K562 (cell line): ENCODE measurements around the gene HIPK2. TPM values are rescaled to one million over a fixed set of nuclear protein-coding genes. Genes with fewer than 3 reads are reported as not detected.

Source experiments
- ATAC-seq: fragments of 200-7000 bp; cut with Tn5 transposase; 3 replicates; pipeline ENCODE4 v1.9.1; 2020; ENCODE audit warnings: moderate library complexity
- BruUV-seq: library from RNA; stranded (reverse); fragments of 400-500 nt; replicated peaks from 2 replicates; lab custom pipeline; 2021; lab: Mats Ljungman, UMichigan
- CTCF ChIA-PET: fragments of 300-600 bp; formaldehyde crosslinking; extraction: SDS; loops from one replicate; lab custom pipeline; 2021; ENCODE audit warnings: low intra/inter-chr PET ratio; lab: Yijun Ruan, JAX
- POLR2A ChIA-PET: fragments of 300-600, 350-650 bp; sonication (Branson Sonifier 250); formaldehyde crosslinking; extraction: SDS; loops from one replicate; lab custom pipeline; 2021; ENCODE audit warnings: antibody characterized with exemption, inconsistent platforms; lab: Yijun Ruan, JAX
- DNase-seq, 4 experiments: peaks; one replicate each; pipeline versions ENCODE4 v3.0.0 to v3.0.0-alpha.2; 2011 to 2018; ENCODE audit warnings: low spot score in 3 of 4, mixed read lengths in 3 of 4; ENCODE audit errors: extremely low read depth in 1 of 4
- FAIRE-seq: peaks from 2 replicates; lab custom pipeline; 2011; peaks lifted over from hg19 to GRCh38; lab: Jason Lieb, UNC
- H2AFZ ChIP-seq: 2 replicates; pipeline ENCODE4 v1.6.0; 2011; ENCODE audit warnings: low read depth, low read length, control low read depth, inconsistent platforms
- H3K27ac ChIP-seq: fragments of 200-600 bp; 3 replicates; pipeline ENCODE4 v1.8.0; 2011; ENCODE audit warnings: low read depth, mild to moderate bottlenecking, control low read depth, inconsistent platforms, low read length, moderate library complexity, mixed read lengths; ENCODE audit errors: extremely low read depth
- H3K27me3 ChIP-seq, 2 experiments: fragments of 300-600 bp in 1 of 2; 2 replicates in 1 of 2; 3 replicates in 1 of 2; pipeline versions ENCODE4 v1.6.0 to v1.8.0; 2011; ENCODE audit warnings: inconsistent platforms in 2 of 2, low read length in 2 of 2, mild to moderate bottlenecking in 1 of 2, mixed read lengths in 1 of 2, moderate library complexity in 1 of 2; ENCODE audit not compliant: control insufficient read depth in 2 of 2, insufficient read depth in 2 of 2
- H3K36me3 ChIP-seq: fragments of 300-600 bp; 3 replicates; pipeline ENCODE4 v1.8.0; 2011; ENCODE audit warnings: mild to moderate bottlenecking, low read length, inconsistent platforms; ENCODE audit not compliant: control insufficient read depth, insufficient read depth
- H3K4me1 ChIP-seq, 2 experiments: fragments of 200-600 bp in 1 of 2; replicated peaks in 1 of 2; 2 replicates in 1 of 2; 3 replicates in 1 of 2; pipeline versions ENCODE4 v1.5.1 to v1.8.0; 2011; ENCODE audit warnings: inconsistent platforms in 2 of 2, low read length in 2 of 2, mild to moderate bottlenecking in 1 of 2, mixed read lengths in 1 of 2, moderate library complexity in 1 of 2; ENCODE audit not compliant: control insufficient read depth in 2 of 2, insufficient read depth in 2 of 2
- H3K4me2 ChIP-seq: 2 replicates; pipeline ENCODE4 v1.6.1; 2011; ENCODE audit warnings: low read length, control low read depth, inconsistent platforms, mixed read lengths; ENCODE audit not compliant: insufficient read depth
- H3K4me3 ChIP-seq: fragments of 200-600 bp; sonication (generic), shearing (Covaris generic); 2 replicates; pipeline ENCODE4 v1.5.1; 2016; ENCODE audit warnings: control low read depth, inconsistent platforms
- H3K79me2 ChIP-seq: fragments of 200-600 bp; 3 replicates; pipeline ENCODE4 v1.8.0; 2011; ENCODE audit warnings: low read length, inconsistent platforms; ENCODE audit not compliant: control insufficient read depth, insufficient read depth
- H3K9ac ChIP-seq, 2 experiments: 2 replicates each; pipeline versions ENCODE4 v1.6.0 to v1.6.1; 2011; ENCODE audit warnings: low read depth in 2 of 2, low read length in 2 of 2, control low read depth in 1 of 2, inconsistent platforms in 1 of 2, mild to moderate bottlenecking in 1 of 2, mixed read lengths in 1 of 2; ENCODE audit not compliant: insufficient read depth in 1 of 2
- H3K9me1 ChIP-seq: one replicate; pipeline ENCODE4 v1.6.0; 2011; ENCODE audit warnings: inconsistent platforms, mild to moderate bottlenecking, low read length, moderate library complexity; ENCODE audit not compliant: control insufficient read depth, insufficient read depth
- H3K9me3 ChIP-seq: replicated peaks from 2 replicates; pipeline ENCODE4 v1.5.1; 2011; ENCODE audit warnings: low read depth, low read length, inconsistent platforms; ENCODE audit not compliant: control insufficient read depth, insufficient read depth
- H4K20me1 ChIP-seq: replicated peaks from 2 replicates; pipeline ENCODE4 v1.6.1; 2011; ENCODE audit warnings: low read length, inconsistent platforms, mixed read lengths; ENCODE audit not compliant: control insufficient read depth, insufficient read depth
- ARNT ChIP-seq, 2 experiments: fragments of 450-650 bp; IDR thresholded peaks; 2 replicates each; pipeline ENCODE4 v1.6.1; 2016; ENCODE audit warnings: mild to moderate bottlenecking in 1 of 2
- CUX1 ChIP-seq: fragments of 200-800 bp; sonication (Bioruptor generic); IDR thresholded peaks from 2 replicates; pipeline ENCODE4 v1.6.1; 2016; ENCODE audit warnings: missing genetic modification characterization, missing compliant biosample characterization
- HDGF ChIP-seq: fragments of 450-650 bp; IDR thresholded peaks from 2 replicates; pipeline ENCODE4 v1.6.1; 2016
- HNRNPUL1 ChIP-seq: fragments of 200-400 bp; formaldehyde crosslinking; IDR thresholded peaks from 2 replicates; pipeline ENCODE4 v1.6.1; 2017; ENCODE audit warnings: low read length
- IFI16 ChIP-seq: fragments of 250-450 bp; sonication (Bioruptor Pico); IDR thresholded peaks from 2 replicates; pipeline ENCODE4 v2.1.2; 2022; ENCODE audit warnings: mild to moderate bottlenecking, inconsistent platforms
- L3MBTL2 ChIP-seq: fragments of 450-650 bp; IDR thresholded peaks from 2 replicates; pipeline ENCODE4 v1.6.1; 2016; ENCODE audit warnings: mild to moderate bottlenecking, moderate library complexity
- NFIC ChIP-seq: fragments of 450-650 bp; IDR thresholded peaks from 2 replicates; pipeline ENCODE4 v1.6.1; 2017; ENCODE audit warnings: mild to moderate bottlenecking, inconsistent platforms
- PHF20 ChIP-seq: fragments of 450-650 bp; IDR thresholded peaks from 2 replicates; pipeline ENCODE4 v1.6.1; 2018; ENCODE audit not compliant: partially characterized antibody
- PRPF4 ChIP-seq: fragments of 200-400 bp; formaldehyde crosslinking; IDR thresholded peaks from one replicate; pipeline ENCODE4 v1.6.1; 2017; ENCODE audit warnings: low read length, low read depth, mild to moderate bottlenecking; ENCODE audit not compliant: insufficient read depth, poor library complexity, severe bottlenecking
- ZBTB17 ChIP-seq: fragments of 450-650 bp; formaldehyde crosslinking; IDR thresholded peaks from 2 replicates; pipeline ENCODE4 v1.4.0; 2020; ENCODE audit warnings: mild to moderate bottlenecking
- ZNF121 ChIP-seq: sonication (generic); formaldehyde crosslinking; conservative IDR thresholded peaks from 2 replicates; pipeline ENCODE4 v1.8.0; 2022; ENCODE audit warnings: missing genetic modification reagents
- ZNF311 ChIP-seq: fragments of 250-450 bp; sonication (Bioruptor Pico); IDR thresholded peaks from 2 replicates; pipeline ENCODE4 v1.4.0; 2020; ENCODE audit warnings: mild to moderate bottlenecking, moderate library complexity
- WGBS: fragments of 100-300 bp; shearing (Covaris generic); methylation state at CpG from one replicate; pipeline ENCODE4 v1.1.6; 2016; ENCODE audit warnings: low coverage, mixed read lengths; ENCODE audit not compliant: insufficient coverage; ENCODE audit errors: missing lambda C conversion rate; 5-methylcytosine and 5-hydroxymethylcytosine counted together
- in situ Hi-C: fragments of 300-500 bp; cut with MboI; formaldehyde crosslinking; loops from 4 replicates; pipeline ENCODE4 v1.15.0; 2018; ENCODE audit warnings: inconsistent platforms, mixed read lengths
- intact Hi-C: fragments of 100-400 bp; cut with micrococcal nuclease; formaldehyde crosslinking; loops from 2 replicates; pipeline ENCODE4 v1.14.2; 2022
- polyA plus RNA-seq, 8 experiments: library from polyadenylated mRNA; depleted of rRNA in 4 of 8; stranded (reverse) in 5 of 8; unstranded in 3 of 8; fragments of >200 nt; fragmentation: Nextera tagmentation in 2 of 8; fragmentation: Illumina TruSeq in 1 of 8; extraction: Ambion mirVana in 2 of 8; extraction: Trizol in 1 of 8; gene quantifications; 2 replicates each; pipeline versions ENCODE4 v1.2.1 to v1.2.3, GENCODE V29; 2011 to 2014; ENCODE audit warnings: inconsistent platforms in 1 of 8, missing spikeins in 1 of 8
- total RNA-seq, 7 experiments: library from RNA; depleted of rRNA in 6 of 7; stranded (reverse); fragments of >200 nt in 6 of 7; fragmentation: Illumina TruSeq in 2 of 7; extraction: Trizol in 2 of 7; gene quantifications; 2 replicates each; pipeline versions ENCODE4 v1.2.1 to v1.2.3, GENCODE V29; 2011 to 2021; ENCODE audit warnings: low replicate concordance in 1 of 7

HIPK2 gene
- total and polyA plus RNA-seq, 9 of the 15 experiments (the other 6 are each of a cell fraction or from before 2014, with no cell fraction given) = 0.69 to 19.8 (median 5.1) TPM

GRCh38 chr7:139603282-139603681 is 174.5 kb downstream of the HIPK2 start:
- no TSS peak for BruUV-seq
- WGBS = 44% methylated on average over 5 of the region's 5 CpGs

GRCh38 chr7:139602143-139602722 is 175.6 kb downstream of the HIPK2 start:
- CTCF ChIA-PET = interaction anchor here (0.6 to 3.0 kb wide), 6 partner anchors 19 to 740 kb away, joined by 3 to 22 read pairs (median 10); no protein-coding TSS in a partner anchor
- WGBS = 25% methylated on average over 7 of the region's 7 CpGs
- Histone ChIP-seq H3K27me3 (no peaks in the 10 kb centered on the region), H3K36me3 (peaks cover 17% of the 10 kb centered on the region; the same call in 2 of the 3 replicates), H3K79me2 (no peaks in the 10 kb centered on the region), H3K27ac (no peak overlapping the region), H3K4me2 (no peak overlapping the region), H2AFZ (no peak overlapping the region), H4K20me1 (no peaks in the 10 kb centered on the region), H3K4me3 (no peak overlapping the region), H3K9me3 (no peaks in the 10 kb centered on the region), H3K9ac (no peak overlapping the region), H3K4me1 (peaks cover 0 to 9% of the 10 kb centered on the region in 2 experiments; a peak in 3 of 5 replicates), H3K9me1 (no peaks in the 10 kb centered on the region)
- FAIRE-seq (peak; percentile 67), ATAC-seq (peak; percentile 93), DNase-seq (peak; percentile 53 to 65 (median 60))
- BruUV-seq = no TSS peak
- in situ Hi-C loops = no loop called here
- intact Hi-C loops = loop anchor here (1.0 to 5.0 kb wide), 2 partner anchors 175 to 402 kb away; partner anchors contain the start of gene HIPK2
- POLR2A ChIA-PET = interaction anchor here (0.6 to 1.4 kb wide), 14 partner anchors 8 to 697 kb away, joined by 3 to 9 read pairs (median 3); no protein-coding TSS in a partner anchor
- TF ChIP-seq ARNT (IDR thresholded peaks at IDR 0.05) (peak in 1 of 2 experiments; percentile 75; a peak in 1 of 4 replicates), ZBTB17 (CRISPR knock-in tag) (no peak), CUX1 (CRISPR knock-in tag) (no peak), IFI16 (CRISPR knock-in tag) (no peak), HDGF (0 out of 2 replicates have a peak, but pooled peaks have one; percentile 83), PRPF4 (no peak), ZNF311 (CRISPR knock-in tag) (no peak)

More at GRCh38 chr7:139603282-139603681, 174.5 kb downstream of the HIPK2 start:
- Histone ChIP-seq H3K79me2 (no peaks in the 10 kb centered on the region), H3K4me3 (no peak overlapping the region), H3K9ac (no peak overlapping the region), H3K4me2 (no peak overlapping the region), H2AFZ (no peak overlapping the region), H4K20me1 (no peaks in the 10 kb centered on the region), H3K4me1 (peaks cover 0 to 9% of the 10 kb centered on the region in 2 experiments; a peak in 3 of 5 replicates), H3K27me3 (no peaks in the 10 kb centered on the region), H3K9me1 (no peaks in the 10 kb centered on the region), H3K36me3 (peaks cover 17% of the 10 kb centered on the region; the same call in 2 of the 3 replicates), H3K9me3 (no peaks in the 10 kb centered on the region), H3K27ac (no peak overlapping the region)
- in situ Hi-C loops (no loop called here), intact Hi-C loops (loop anchor here (5.0 kb wide), 1 partner anchor 174 kb away; the partner anchor contains the start of gene HIPK2)
- ATAC-seq (peak; percentile 34), DNase-seq (no peak), FAIRE-seq (no peak)
- no peak for TF ChIP-seq ZNF121 (CRISPR knock-in tag)
- no peak for TF ChIP-seq L3MBTL2
- no peak for TF ChIP-seq HNRNPUL1
- TF ChIP-seq PHF20 = no peak
- TF ChIP-seq NFIC = peak; percentile 46; the same call in 1 of the 2 replicates
- CTCF ChIA-PET = interaction anchor here (1.1 to 3.0 kb wide), 3 partner anchors 399 to 401 kb away, joined by 4 to 22 read pairs (median 17); no protein-coding TSS in a partner anchor
- POLR2A ChIA-PET = interaction anchor here (0.9 to 1.2 kb wide), 2 partner anchors 89 to 390 kb away, joined by 3 to 4 read pairs; no protein-coding TSS in a partner anchor
